Head of caudate nucleus (tissue), 42 donors: ENCODE data around the gene SLC9A7.
"Not testable (repeated sequence)": the region's sequence is repeated elsewhere in the genome, so short reads cannot be mapped to it uniquely, and the experiment has no call there.

Source experiments
- DNase-seq, 42 donors: peaks; one replicate each; pipeline versions ENCODE4 v3.0.0 to v3.0.0-alpha.2; 2020 to 2021; ENCODE audit warnings: mixed read lengths in 7 of 42
- intact Hi-C: fragments of 100-400 bp; cut with DNase I; formaldehyde crosslinking; loops from one replicate; pipeline ENCODE4 v1.15.0; 2022

The SLC9A7 gene

GRCh38 chrX:46757052-46757451, 1.9 kb downstream of the SLC9A7 start:
- intact Hi-C loops = no loop called here
- DNase-seq = peak in 9 of 42 donors; percentile 3 to 40 (median 23)

DNA sequence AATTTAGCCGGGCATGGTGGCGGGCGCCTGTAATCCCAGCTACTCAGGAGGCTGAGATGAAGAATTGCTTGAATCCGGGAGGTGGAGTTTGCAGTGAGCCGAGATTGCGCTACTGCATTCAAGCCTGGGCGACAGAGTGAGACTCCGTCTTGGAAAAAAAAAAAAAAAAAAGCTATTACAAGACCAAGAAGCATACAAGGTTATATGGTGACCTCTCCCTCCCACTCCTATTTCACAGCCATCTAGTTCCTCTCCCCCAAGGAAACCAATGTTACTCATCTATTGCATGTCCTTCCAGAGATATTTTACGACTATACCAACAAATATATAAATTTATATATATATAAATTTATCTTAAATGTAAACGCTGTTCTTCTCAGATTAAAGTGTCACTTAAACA, 3.2 kb downstream of the SLC9A7 start:
- DNase-seq = no peak
- intact Hi-C loops = no loop called here

GRCh38 chrX:46754586-46755061, 4.3 kb downstream of the SLC9A7 start:
- intact Hi-C loops = no loop called here
- peak in 1 of 42 donors; percentile 4 for DNase-seq

- intact Hi-C loops = no loop called here
- no peak for DNase-seq
Observed at GRCh38 chrX:46754036-46754435, 4.9 kb downstream of the SLC9A7 start.

DNA sequence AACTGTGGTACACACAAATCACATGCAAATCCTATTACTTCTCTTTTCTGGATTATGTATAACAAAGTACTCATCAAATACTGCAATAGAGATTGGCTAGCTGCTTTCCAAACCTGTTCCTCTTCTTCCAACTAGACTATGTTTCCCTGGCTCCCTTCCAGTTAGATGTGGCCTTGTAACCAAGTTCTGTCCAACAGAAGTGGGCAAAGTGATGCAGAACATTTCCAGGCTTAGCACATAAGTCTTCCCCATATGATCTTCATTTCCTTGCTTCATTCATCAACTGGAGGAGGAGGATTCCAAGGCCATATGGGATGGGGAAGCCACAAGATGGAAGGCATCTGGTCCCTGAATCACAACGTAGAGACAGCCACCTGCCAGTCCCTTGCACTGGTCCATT, 8.0 kb downstream of the SLC9A7 start:
- DNase-seq = no peak
- intact Hi-C loops = no loop called here

- DNase-seq = no peak
- intact Hi-C loops = no loop called here
Observed at GRCh38 chrX:46744009-46744408, 14.9 kb downstream of the SLC9A7 start.

GRCh38 chrX:46743046-46743445, 15.9 kb downstream of the SLC9A7 start:
- no peak for DNase-seq
- intact Hi-C loops = no loop called here

DNA sequence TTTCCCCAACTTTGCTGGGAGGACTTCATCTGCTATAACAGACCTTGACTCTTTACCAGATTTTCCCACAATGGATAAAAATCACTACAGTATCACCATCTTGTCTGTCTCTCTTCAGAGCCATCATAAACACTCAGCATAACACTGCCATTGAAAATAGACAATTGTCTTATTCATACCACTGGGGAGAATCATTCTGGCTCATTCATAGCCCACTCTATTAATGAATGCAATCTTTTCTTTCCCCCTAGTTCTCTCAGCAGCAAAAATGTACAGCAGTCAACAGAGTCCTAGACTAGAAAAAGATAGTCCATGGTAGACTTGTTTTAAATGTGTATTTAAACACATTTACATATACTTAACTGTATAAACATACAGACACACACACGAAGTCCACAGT, 19.2 kb downstream of the SLC9A7 start:
- no peak for DNase-seq
- intact Hi-C loops = no loop called here

DNA sequence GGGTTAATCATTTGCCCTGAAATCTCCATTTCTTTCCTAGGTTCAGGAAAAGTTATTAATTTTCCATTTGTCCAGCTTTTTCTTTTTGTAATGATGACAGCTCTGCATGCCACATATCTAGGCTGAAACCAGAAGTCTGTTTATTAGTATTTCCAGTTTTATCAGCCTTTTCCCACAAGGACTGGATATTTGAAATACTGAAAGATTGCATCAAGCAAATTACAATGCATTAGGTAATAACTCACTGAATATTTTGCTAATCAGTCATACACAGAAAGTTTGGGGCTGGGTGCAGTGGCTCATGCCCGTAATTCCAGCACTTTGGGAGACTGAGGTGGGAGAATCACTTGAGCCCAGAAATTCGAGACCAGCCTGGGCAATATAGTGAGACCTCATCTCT, 21.5 kb downstream of the SLC9A7 start:
- DNase-seq = no peak
- intact Hi-C loops = no loop called here

DNA sequence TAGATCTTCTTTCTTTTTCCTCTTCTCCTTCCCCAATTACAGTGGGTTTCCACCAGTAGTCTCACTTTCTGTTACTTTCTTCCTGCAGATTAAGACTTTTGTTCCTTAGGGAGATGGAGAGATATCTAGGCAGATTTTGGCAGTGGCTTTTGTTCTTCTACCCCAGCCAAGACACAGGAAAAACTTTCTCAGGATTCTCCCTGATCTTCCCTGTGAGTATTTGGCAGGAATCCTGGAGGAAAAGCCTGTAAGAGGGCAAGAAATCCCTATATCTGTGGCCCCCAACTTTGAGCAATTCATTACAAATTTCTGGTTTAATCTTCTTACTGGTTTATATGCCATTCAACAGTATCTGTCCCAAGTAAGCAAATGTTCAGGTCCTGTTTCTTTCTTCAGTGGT, 21.9 kb downstream of the SLC9A7 start:
- DNase-seq = no peak
- intact Hi-C loops = no loop called here

- DNase-seq = no peak
- intact Hi-C loops = no loop called here
Observed at GRCh38 chrX:46735622-46736021, 23.3 kb downstream of the SLC9A7 start.

- DNase-seq = no peak
- intact Hi-C loops = no loop called here
Observed at GRCh38 chrX:46733226-46733625, 25.7 kb downstream of the SLC9A7 start.

GRCh38 chrX:46730765-46731164, 28.2 kb downstream of the SLC9A7 start:
- intact Hi-C loops = no loop called here
- DNase-seq = no peak

DNA sequence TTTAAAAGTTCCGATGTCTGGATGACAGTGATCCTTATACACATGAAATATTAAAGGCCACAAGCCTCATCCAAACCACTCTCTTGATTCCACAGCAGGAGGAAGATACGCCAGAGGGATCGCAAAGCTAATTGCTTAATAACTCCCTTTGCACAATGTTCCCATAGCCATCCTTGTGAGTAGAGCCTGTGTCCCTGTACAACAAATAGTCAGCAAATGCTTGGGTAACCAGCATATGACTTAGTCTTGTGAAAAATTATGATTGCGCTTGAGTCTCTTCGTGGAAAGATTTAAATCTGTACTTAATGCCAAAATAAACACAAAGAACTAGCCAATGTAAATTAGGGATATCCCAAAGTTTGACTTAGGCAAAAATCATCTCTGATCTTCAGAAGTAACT, 31.5 kb downstream of the SLC9A7 start:
- intact Hi-C loops = no loop called here
- no peak for DNase-seq

- intact Hi-C loops, DNase-seq: not testable (repeated sequence)
Observed at GRCh38 chrX:46723569-46723927, 35.4 kb downstream of the SLC9A7 start.

- intact Hi-C loops = no loop called here
- peak in 8 of 42 donors; percentile 7 to 47 (median 20) for DNase-seq
Observed at GRCh38 chrX:46722742-46723568, 36.0 kb downstream of the SLC9A7 start.

DNA sequence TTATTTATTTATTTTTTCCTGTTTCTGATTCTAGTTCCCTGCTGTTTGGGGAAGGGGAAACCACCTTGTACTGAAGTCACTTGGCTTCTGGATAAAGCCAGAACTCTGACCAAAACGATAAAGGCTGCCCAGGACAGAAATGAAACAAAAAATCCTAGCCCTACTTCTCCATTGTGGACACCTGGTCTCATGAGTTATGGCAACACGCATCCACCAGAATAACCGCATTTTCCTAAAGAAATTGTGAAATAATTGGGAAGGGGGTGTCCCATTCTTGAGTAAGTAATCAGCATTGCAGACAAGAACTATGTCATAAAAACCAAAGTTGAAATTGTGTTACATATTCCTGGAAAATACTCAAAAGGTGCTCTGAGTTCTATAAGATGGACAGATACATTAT, 42.1 kb downstream of the SLC9A7 start:
- no peak for DNase-seq
- intact Hi-C loops = no loop called here

DNA sequence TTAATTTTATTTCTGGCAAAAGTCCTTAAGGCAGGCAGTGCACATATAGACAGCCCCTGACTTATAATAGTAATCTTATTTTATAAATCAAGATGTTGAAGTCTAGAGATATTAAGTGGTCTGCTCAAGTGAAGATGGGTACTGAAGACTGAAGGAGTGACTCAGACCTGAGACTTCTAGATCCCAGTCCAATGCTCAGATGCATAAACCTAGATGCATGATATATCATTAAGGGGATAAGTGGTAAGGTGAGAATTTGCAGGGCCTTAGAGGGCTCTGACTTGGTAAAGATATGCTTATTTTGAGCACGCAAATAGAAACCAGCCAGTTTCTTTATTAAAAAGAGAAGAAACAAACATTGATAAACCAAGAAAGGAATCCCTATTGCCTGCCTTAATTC, 42.9 kb downstream of the SLC9A7 start:
- no peak for DNase-seq
- intact Hi-C loops = no loop called here

DNA sequence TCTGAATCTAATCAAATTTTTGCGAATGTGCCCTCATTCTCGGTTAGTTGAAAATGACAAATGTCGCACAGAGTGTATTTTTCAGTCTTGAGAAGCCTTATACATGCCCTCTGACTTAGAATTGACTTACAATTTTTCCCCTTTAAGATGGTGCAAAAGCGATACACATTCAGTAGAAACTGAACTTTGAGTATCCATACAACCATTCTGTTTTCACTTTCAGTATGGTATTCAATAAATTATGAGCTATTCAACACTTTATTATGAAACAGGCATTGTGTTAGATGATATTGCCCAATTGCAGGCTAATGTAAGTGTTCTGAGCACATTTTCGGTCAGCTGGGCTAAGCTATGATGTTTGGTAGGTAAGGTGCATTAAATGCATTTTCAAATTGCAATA, 43.4 kb downstream of the SLC9A7 start:
- intact Hi-C loops = no loop called here
- DNase-seq = no peak

DNA sequence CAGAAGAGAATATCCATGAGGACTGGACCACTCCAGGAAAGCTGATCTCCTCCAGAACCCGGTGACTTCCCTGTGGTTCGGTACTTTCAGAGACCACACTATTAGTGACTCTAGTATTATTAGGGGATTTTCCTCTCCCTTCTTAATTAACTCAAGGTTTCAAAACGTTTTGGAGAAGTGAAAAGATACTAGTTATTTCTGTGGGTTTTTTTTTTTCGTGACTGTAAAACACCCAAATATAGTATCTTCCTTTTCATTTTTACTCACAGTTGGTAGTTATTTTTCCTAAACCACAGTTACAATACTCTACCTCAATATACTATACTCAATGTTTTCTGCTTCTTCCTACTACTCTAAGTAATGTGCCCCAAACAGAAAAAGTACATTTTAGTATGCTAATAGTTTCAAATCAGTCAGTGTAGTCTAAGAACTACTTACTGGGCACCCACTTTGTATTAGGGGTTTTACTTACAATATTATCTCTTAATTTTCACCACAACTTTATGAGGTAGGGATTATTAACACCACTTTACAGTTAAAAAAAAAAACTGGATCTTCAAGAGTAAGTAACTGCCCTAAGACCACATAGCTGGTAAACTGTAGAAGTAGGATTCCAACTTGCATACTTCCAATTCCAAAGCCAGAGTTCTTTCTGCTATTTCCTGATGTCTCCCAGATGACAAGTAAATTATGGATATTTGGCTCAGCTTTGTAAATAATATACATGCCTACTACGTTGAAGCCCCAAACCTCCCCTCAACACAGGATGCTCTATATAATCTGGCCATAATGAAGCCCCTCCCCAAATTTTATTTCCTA, 45.0 kb downstream of the SLC9A7 start:
- intact Hi-C loops = no loop called here
- DNase-seq = no peak

DNA sequence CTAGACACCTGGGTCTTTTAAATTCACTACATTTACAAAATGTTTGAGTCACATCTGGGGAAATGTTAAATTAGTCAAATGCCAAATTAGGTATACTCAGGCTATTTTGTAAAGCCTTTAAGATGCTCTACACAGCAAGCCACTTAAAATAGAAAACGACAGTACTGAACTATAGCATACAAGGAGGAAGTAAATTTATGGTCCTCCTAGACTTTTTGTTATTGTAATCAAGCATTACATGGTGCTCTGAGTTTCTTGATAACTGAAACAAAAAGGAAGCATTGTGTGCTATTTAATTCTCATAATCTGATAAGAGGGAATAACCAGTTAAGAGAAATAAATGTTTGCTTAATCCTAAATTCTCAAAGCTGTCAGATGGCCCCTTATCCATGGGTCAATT, 46.2 kb downstream of the SLC9A7 start:
- intact Hi-C loops = no loop called here
- no peak for DNase-seq
